ENCODE data around the gene M1AP.

- TF ChIP-seq, protein P1, sequence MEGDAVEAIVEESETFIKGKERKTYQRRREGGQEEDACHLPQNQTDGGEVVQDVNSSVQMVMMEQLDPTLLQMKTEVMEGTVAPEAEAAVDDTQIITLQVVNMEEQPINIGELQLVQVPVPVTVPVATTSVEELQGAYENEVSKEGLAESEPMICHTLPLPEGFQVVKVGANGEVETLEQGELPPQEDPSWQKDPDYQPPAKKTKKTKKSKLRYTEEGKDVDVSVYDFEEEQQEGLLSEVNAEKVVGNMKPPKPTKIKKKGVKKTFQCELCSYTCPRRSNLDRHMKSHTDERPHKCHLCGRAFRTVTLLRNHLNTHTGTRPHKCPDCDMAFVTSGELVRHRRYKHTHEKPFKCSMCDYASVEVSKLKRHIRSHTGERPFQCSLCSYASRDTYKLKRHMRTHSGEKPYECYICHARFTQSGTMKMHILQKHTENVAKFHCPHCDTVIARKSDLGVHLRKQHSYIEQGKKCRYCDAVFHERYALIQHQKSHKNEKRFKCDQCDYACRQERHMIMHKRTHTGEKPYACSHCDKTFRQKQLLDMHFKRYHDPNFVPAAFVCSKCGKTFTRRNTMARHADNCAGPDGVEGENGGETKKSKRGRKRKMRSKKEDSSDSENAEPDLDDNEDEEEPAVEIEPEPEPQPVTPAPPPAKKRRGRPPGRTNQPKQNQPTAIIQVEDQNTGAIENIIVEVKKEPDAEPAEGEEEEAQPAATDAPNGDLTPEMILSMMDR (IDR thresholded peaks at IDR 0.05): no peak
- TF ChIP-seq POLR2A (IDR thresholded peaks at IDR 0.05; ENCODE audit: low read depth): no peak
- TF ChIP-seq EP300 (IDR thresholded peaks at IDR 0.05): no peak
Measured at GRCh38 chr2:74645344-74645743, 2.8 kb downstream of the M1AP start.

Measured in esophagus muscularis mucosa (tissue), 4 donors.